Retinal pigment epithelial cell (primary cell): Measurements from ENCODE around the gene CLIC4.

ENCODE experiments used
- DNase-seq: peaks from one replicate; pipeline ENCODE4 v3.0.0-alpha.2; 2010; ENCODE audit warnings: low read depth
- H3K4me3 ChIP-seq: 2 replicates; pipeline ENCODE4 v1.5.1; 2011; ENCODE audit warnings: mild to moderate bottlenecking, low read length, control low read depth, moderate library complexity
- CTCF ChIP-seq: conservative IDR thresholded peaks from 2 replicates; pipeline ENCODE4 v1.5.1; 2011; ENCODE audit warnings: low read depth, low read length, control low read depth, inconsistent platforms

Gene CLIC4

DNA sequence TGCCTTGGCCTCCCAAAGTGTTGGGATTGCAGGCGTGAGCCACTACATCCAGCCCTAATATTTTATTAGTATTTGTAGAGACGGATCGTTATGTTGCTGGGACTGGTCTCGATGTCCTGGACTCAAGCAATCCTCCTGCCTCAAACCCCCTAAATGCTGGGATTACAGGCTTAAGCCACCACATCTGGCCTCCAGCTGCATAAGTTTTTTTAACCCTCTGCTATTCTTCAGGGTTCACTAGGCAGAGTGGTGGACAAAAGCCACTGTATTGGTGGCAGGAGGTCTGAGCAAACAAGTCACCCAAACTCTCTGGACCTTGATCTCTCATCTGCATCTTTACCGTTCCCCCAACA is 10.1 kb upstream of the CLIC4 start:
- no peak overlapping the region for H3K4me3 ChIP-seq
- no peak for TF ChIP-seq CTCF
- DNase-seq, result no peak

DNA sequence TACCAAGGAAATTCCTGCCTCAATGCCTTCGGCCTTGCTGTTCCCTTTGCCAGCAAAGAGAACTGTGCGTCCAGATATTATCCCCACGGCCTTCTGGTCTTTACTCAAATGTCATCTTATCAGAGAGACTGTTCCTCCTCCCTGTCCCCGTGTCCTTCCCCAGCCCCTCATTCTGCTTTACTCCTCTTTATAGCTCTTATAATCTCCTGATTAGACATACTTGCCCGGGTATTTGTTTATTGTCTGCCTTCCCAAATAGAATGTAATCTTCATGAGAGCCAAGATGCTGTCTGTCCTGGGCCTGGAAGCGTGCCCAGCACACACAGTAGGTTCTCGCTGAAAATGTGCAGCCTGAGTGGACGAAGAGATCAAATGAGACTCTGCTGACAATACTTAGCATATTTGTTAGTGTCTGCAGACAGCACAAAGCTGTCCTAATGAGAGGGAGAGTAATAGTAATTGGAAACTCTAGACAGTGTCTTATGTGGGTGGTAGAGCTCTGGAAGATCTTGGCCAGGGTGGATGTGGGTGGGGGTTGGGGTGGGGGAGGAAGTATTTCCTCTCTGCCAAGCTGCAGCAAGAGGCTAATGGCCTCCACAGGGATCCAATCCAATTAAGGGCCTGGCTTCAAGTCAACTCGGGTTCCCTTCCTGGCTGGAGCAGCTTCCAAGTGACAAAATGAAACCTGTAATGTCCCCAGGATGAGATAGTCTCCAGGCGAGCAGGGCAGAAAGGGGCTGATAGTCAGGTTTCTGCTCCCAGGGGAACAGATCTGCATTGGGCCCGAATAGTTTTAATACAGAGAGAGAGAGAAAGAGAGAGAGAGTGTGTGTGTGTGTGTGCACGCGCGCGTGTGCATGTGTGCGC is 9.5 kb upstream of the CLIC4 start:
- no peak overlapping the region for H3K4me3 ChIP-seq
- DNase-seq, result peak; percentile 62
- TF ChIP-seq CTCF, result no peak

- no peak for DNase-seq
- no peak for TF ChIP-seq CTCF
Measured at GRCh38 chr1:24737368-24738117, 7.7 kb upstream of the CLIC4 start.

DNA sequence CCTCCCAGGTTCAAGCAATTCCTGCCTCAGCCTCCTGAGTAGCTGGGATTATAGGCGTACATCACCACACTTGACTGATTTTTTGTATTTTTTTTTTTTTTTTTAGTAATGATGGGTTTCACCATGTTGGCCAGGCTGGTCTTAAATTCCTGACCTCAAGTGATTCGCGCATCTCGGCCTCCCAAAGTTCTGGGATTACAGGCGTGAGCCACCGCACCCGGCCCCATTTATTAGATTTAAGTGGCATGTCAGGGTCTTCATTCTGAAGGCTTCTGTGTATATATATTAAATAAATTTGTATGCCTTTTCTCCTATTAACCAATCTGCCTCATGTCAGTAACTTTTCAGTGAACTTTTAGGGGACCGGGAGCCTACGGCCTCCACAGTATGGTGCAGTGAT is 6.0 kb upstream of the CLIC4 start:
- no peak for TF ChIP-seq CTCF
- no peak overlapping the region for H3K4me3 ChIP-seq
- no peak for DNase-seq

More at GRCh38 chr1:24737368-24738117, 7.7 kb upstream of the CLIC4 start:
- H3K4me3 ChIP-seq, result no peak overlapping the region

DNA sequence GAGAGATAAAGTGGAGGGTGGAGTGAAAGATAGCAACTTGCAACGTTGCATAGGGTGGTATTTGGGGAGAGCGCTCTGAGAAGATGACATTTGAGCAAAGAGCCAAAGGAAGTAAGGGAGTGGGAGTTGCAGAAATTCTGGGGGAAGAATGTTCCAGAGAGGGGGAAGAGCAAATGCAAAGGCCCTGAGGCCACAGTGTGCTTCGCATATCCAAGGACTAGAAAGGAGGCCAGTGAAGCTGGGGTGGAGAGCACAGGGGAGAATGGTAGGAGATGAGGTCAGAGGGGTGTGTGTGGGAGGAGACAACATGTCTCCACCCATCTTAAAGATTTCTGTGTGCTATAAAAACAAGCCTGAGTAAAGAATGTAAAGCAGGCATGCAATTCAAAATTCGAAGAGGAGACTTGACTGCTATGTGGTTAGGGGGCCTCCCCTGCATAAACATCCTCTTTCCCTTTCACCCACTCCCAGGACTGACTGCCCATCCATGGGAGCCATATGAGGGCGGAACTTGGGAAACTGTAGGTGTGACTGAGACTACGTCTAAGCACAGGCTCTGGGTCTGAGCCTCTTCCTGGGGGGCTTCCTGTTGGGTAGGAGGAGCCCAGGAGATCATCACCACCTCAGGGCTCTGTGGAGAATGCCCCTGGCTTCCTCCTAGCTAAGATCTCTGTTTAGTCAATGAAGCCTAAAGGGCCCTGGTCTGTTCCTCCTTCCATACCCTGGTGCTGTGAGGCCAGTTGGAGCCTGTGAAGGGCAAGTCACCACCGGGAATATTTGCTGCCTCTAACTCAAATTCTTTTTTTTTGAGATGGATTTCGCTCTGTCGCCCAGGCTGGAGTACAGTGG is 2.9 kb upstream of the CLIC4 start:
- TF ChIP-seq CTCF, result no peak
- no peak for DNase-seq
- no peak overlapping the region for H3K4me3 ChIP-seq

- TF ChIP-seq CTCF, result no peak
- DNase-seq, result no peak
- no peak overlapping the region for H3K4me3 ChIP-seq
Measured at GRCh38 chr1:24743404-24744211, 1.6 kb upstream of the CLIC4 start.
